ENCODE measurements around the gene MUC4.

- TF ChIP-seq POLR2A (IDR thresholded peaks at IDR 0.05; ENCODE audit: extremely low read depth, insufficient read length) (no peak), CTCF (IDR thresholded peaks at IDR 0.05; ENCODE audit: low read depth, low read length) (no peak), MAX (IDR thresholded peaks at IDR 0.05; ENCODE audit: low read depth, low read length) (no peak), MYC (IDR thresholded peaks at IDR 0.05; ENCODE audit: low read depth, low read length) (no peak)
Observed at GRCh38 chr3:195708061-195708460, 103.7 kb downstream of the MUC4 start.
